Smooth muscle cell (in vitro differentiated cells): Measurements from ENCODE around the gene OR5D13. TPM values are rescaled to one million over a fixed set of nuclear protein-coding genes. Genes with fewer than 3 reads are reported as not detected.

Source experiments
- DNase-seq: peaks from one replicate; lab custom pipeline; 2025; ENCODE audit not compliant: unreplicated experiment; lab: John Stamatoyannopoulos, UW
- H2AFZ ChIP-seq: fragments of 200-600 bp; sonication (generic); 2 replicates; pipeline ENCODE4 v1.6.0; 2016; ENCODE audit warnings: antibody characterized with exemption, low read depth, mild to moderate bottlenecking
- H3F3A ChIP-seq: fragments of 200-600 bp; sonication (generic); 2 replicates; pipeline ENCODE4 v1.6.0; 2017; ENCODE audit warnings: antibody characterized with exemption, low read depth
- H3K27ac ChIP-seq: fragments of 200-600 bp; sonication (generic); 2 replicates; pipeline ENCODE4 v1.5.1; 2016; ENCODE audit warnings: low read depth, mild to moderate bottlenecking
- H3K27me3 ChIP-seq: fragments of 200-600 bp; sonication (generic); 2 replicates; pipeline ENCODE4 v1.6.1; 2016; ENCODE audit warnings: low read depth, mild to moderate bottlenecking
- H3K36me3 ChIP-seq: fragments of 200-600 bp; sonication (generic); 2 replicates; pipeline ENCODE4 v1.5.1; 2016; ENCODE audit warnings: low read depth
- H3K4me1 ChIP-seq: fragments of 200-600 bp; sonication (generic); 2 replicates; pipeline ENCODE4 v1.5.1; 2016; ENCODE audit warnings: low read depth
- H3K4me2 ChIP-seq: fragments of 200-600 bp; sonication (generic); 2 replicates; pipeline ENCODE4 v1.6.0; 2016; ENCODE audit warnings: mild to moderate bottlenecking
- H3K4me3 ChIP-seq: fragments of 200-600 bp; sonication (generic); 2 replicates; pipeline ENCODE4 v1.5.1; 2016; ENCODE audit warnings: mild to moderate bottlenecking
- H3K79me2 ChIP-seq: fragments of 200-600 bp; sonication (generic); 2 replicates; pipeline ENCODE4 v1.6.0; 2016; ENCODE audit warnings: low read depth, mild to moderate bottlenecking
- H3K9ac ChIP-seq: fragments of 200-600 bp; sonication (generic); 2 replicates; pipeline ENCODE4 v1.6.0; 2016; ENCODE audit warnings: low read depth
- H3K9me3 ChIP-seq: fragments of 200-600 bp; sonication (generic); replicated peaks from 2 replicates; pipeline ENCODE4 v1.5.1; 2016; ENCODE audit warnings: low read depth
- H4K20me1 ChIP-seq: fragments of 200-600 bp; sonication (generic); 2 replicates; pipeline ENCODE4 v1.6.0; 2016; ENCODE audit warnings: low read depth
- CTCF ChIP-seq: fragments of 200-600 bp; sonication (generic); IDR thresholded peaks from 2 replicates; pipeline ENCODE4 v1.5.1; 2017; ENCODE audit warnings: borderline replicate concordance, mild to moderate bottlenecking, antibody characterized with exemption; ENCODE audit not compliant: insufficient read depth, poor library complexity, severe bottlenecking
- WGBS: methylation state at CpG from one replicate; pipeline ENCODE4 v1.1.7; 2016; ENCODE audit warnings: low lambda C conversion rate; 5-methylcytosine and 5-hydroxymethylcytosine counted together
- polyA plus RNA-seq: library from polyadenylated mRNA; unstranded; fragments of >200 nt; fragmentation: Nextera tagmentation; extraction: Ambion mirVana; gene quantifications from 2 replicates; pipeline ENCODE4 v1.2.1, GENCODE V29; 2016
- total RNA-seq: library from RNA; depleted of rRNA; stranded (reverse); fragments of >200 nt; gene quantifications from 2 replicates; pipeline ENCODE4 v1.2.3, GENCODE V29; 2014

OR5D13 gene
- total and polyA plus RNA-seq, 2 experiments from 2014 or later = not detected

DNA sequence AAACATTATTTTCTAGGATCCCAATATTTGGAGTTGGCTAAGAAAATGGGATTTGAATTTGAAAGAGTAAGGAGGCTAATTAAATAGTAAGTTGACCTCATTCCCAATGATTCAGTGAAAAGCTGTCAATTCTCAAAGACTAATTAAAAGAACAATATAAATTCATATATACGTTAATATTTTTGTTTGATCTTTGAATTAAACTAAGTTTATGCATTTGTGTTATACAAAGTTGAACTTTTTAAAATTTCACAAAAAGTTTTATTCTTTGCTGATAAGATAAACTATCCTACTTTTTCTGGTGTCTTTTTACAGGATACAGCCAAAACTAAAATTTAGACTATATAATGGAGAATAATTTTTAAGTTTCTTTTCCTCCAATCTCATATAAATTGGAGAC lies 37.8 kb downstream of the OR5D13 start, which contains the start of gene OR5L1:
OR5L1 (plus strand) TSS at position 301 of the 400 bp plus-strand sequence. CDS start 100 bp downstream, outside the sequence.
- H3K79me2 ChIP-seq = no peaks in the 10 kb centered on the region
- no peak within 1 kb of the TSS for H3K4me3 ChIP-seq

GRCh38 chr11:55819330-55819729 lies 46.1 kb downstream of the OR5D13 start, which contains the start of gene OR5D18:
Gene OR5D18 (plus strand): TSS chr11:55819630. CDS start chr11:55819630, 0 bp downstream.
- no peak within 1 kb of the TSS for H3K4me3 ChIP-seq
- no peak within 1 kb of the TSS for H2AFZ ChIP-seq
- no peak within 1 kb of the TSS for H3K4me2 ChIP-seq
- no peaks in the 10 kb centered on the region for H3K36me3 ChIP-seq
- no peaks in the 10 kb centered on the region for H3K79me2 ChIP-seq
- no peaks in the 10 kb centered on the region for H3F3A ChIP-seq
- H3K27ac ChIP-seq = no peak within 1 kb of the TSS
- TF ChIP-seq CTCF = no peak
- no peaks in the 10 kb centered on the region for H3K4me1 ChIP-seq
- no peak for DNase-seq
- no peaks in the 10 kb centered on the region for H4K20me1 ChIP-seq
- no peaks in the 10 kb centered on the region for H3K27me3 ChIP-seq
- peaks cover 15% of the 10 kb centered on the region for H3K9me3 ChIP-seq
- H3K9ac ChIP-seq = no peak within 1 kb of the TSS
- 71% methylated on average over 5 of the region's 5 CpGs for WGBS

More for the DNA sequence above, 37.8 kb downstream of the OR5D13 start, which contains the start of gene OR5L1:
- no peak for DNase-seq
- Histone ChIP-seq H3K36me3 (no peaks in the 10 kb centered on the region), H3K27ac (no peak within 1 kb of the TSS), H3K4me2 (no peak within 1 kb of the TSS), H3F3A (no peaks in the 10 kb centered on the region), H3K27me3 (no peaks in the 10 kb centered on the region), H3K4me1 (no peaks in the 10 kb centered on the region), H4K20me1 (no peaks in the 10 kb centered on the region), H2AFZ (no peak within 1 kb of the TSS), H3K9ac (no peak within 1 kb of the TSS), H3K9me3 (peaks cover 5% of the 10 kb centered on the region)
- TF ChIP-seq CTCF = no peak
- 63% methylated on average over 1 of the region's 1 CpG for WGBS

Other genes with a start within 250 kb of the OR5D13 start
- not detected in 2 replicates for gene OR4C15, start 219.0 kb upstream of the OR5D13 start, total RNA-seq
- not detected in 2 replicates for gene OR4C15, start 219.0 kb upstream of the OR5D13 start, polyA plus RNA-seq
- not detected in 2 replicates for gene OR4C16, start 201.3 kb upstream of the OR5D13 start, total RNA-seq
- not detected in 2 replicates for gene OR4C16, start 201.3 kb upstream of the OR5D13 start, polyA plus RNA-seq
- not detected in 2 replicates for gene OR4C11, start 165.8 kb upstream of the OR5D13 start, total RNA-seq
- gene OR4C11, start 165.8 kb upstream of the OR5D13 start, polyA plus RNA-seq = not detected in 2 replicates
- gene OR4P4, start 138.3 kb upstream of the OR5D13 start, total RNA-seq = not detected in 2 replicates
- not detected in 2 replicates for gene OR4P4, start 138.3 kb upstream of the OR5D13 start, polyA plus RNA-seq
- not detected in 2 replicates for gene OR4S2, start 125.1 kb upstream of the OR5D13 start, total RNA-seq
- gene OR4S2, start 125.1 kb upstream of the OR5D13 start, polyA plus RNA-seq = not detected in 2 replicates
- not detected in 2 replicates for gene OR4C6, start 111.2 kb upstream of the OR5D13 start, total RNA-seq
- gene OR4C6, start 111.2 kb upstream of the OR5D13 start, polyA plus RNA-seq = not detected in 2 replicates
- gene OR5D14, start 22.1 kb downstream of the OR5D13 start, total RNA-seq = not detected in 2 replicates
- not detected in 2 replicates for gene OR5D14, start 22.1 kb downstream of the OR5D13 start, polyA plus RNA-seq
- gene OR5L1, start 37.9 kb downstream of the OR5D13 start, total RNA-seq = not detected in 2 replicates
- gene OR5L1, start 37.9 kb downstream of the OR5D13 start, polyA plus RNA-seq = not detected in 2 replicates
- not detected in 2 replicates for gene OR5D18, start 46.2 kb downstream of the OR5D13 start, total RNA-seq
- gene OR5D18, start 46.2 kb downstream of the OR5D13 start, polyA plus RNA-seq = not detected in 2 replicates
- gene OR5L2, start 53.8 kb downstream of the OR5D13 start, total RNA-seq = not detected in 2 replicates
- gene OR5L2, start 53.8 kb downstream of the OR5D13 start, polyA plus RNA-seq = not detected in 2 replicates
- not detected in 2 replicates for gene OR5D16, start 65.3 kb downstream of the OR5D13 start, total RNA-seq
- gene OR5D16, start 65.3 kb downstream of the OR5D13 start, polyA plus RNA-seq = not detected in 2 replicates
- not detected in 2 replicates for gene TRIM51, start 109.9 kb downstream of the OR5D13 start, total RNA-seq
- gene TRIM51, start 109.9 kb downstream of the OR5D13 start, polyA plus RNA-seq = not detected in 2 replicates
- not detected in 2 replicates for gene OR5W2, start 141.1 kb downstream of the OR5D13 start, total RNA-seq
- gene OR5W2, start 141.1 kb downstream of the OR5D13 start, polyA plus RNA-seq = not detected in 2 replicates
- gene OR5I1, start 163.0 kb downstream of the OR5D13 start, total RNA-seq = not detected in 2 replicates
- not detected in 2 replicates for gene OR5I1, start 163.0 kb downstream of the OR5D13 start, polyA plus RNA-seq
- not detected in 2 replicates for gene OR10AG1, start 196.5 kb downstream of the OR5D13 start, total RNA-seq
- not detected in 2 replicates for gene OR10AG1, start 196.5 kb downstream of the OR5D13 start, polyA plus RNA-seq
- gene OR5F1, start 221.2 kb downstream of the OR5D13 start, total RNA-seq = not detected in 2 replicates
- gene OR5F1, start 221.2 kb downstream of the OR5D13 start, polyA plus RNA-seq = not detected in 2 replicates